ENCODE data around the gene BTN1A1.

DNA sequence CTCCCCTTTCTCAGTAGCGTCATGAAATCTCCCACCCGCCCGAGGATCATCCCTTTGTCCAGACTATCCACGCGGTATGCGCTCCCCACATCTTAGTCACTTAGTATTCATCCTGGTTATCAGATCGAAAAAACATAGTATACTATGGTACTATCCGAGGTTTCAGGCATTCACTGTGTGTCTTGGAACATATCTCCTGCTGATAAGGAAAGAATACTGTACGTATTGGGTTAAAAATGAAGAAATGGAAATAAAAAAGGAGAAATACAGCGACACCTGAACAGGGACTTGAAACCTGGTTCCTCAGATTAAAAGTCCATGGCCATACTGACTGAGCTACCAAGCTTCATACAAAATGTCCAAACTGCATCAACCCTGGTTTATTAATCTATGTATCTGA is 52.1 kb downstream of the BTN1A1 start:
- TF ChIP-seq, protein P1, sequence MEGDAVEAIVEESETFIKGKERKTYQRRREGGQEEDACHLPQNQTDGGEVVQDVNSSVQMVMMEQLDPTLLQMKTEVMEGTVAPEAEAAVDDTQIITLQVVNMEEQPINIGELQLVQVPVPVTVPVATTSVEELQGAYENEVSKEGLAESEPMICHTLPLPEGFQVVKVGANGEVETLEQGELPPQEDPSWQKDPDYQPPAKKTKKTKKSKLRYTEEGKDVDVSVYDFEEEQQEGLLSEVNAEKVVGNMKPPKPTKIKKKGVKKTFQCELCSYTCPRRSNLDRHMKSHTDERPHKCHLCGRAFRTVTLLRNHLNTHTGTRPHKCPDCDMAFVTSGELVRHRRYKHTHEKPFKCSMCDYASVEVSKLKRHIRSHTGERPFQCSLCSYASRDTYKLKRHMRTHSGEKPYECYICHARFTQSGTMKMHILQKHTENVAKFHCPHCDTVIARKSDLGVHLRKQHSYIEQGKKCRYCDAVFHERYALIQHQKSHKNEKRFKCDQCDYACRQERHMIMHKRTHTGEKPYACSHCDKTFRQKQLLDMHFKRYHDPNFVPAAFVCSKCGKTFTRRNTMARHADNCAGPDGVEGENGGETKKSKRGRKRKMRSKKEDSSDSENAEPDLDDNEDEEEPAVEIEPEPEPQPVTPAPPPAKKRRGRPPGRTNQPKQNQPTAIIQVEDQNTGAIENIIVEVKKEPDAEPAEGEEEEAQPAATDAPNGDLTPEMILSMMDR (IDR thresholded peaks at IDR 0.05), result no peak
- TF ChIP-seq KDM1A (IDR thresholded peaks at IDR 0.05; ENCODE audit: low read depth) (no peak), POLR2A (IDR thresholded peaks at IDR 0.05; ENCODE audit: low read length) (no peak), SMC3 (IDR thresholded peaks at IDR 0.05) (no peak), ZFP36 (IDR thresholded peaks at IDR 0.05; ENCODE audit: borderline replicate concordance, partially characterized antibody) (no peak), RFX5 (IDR thresholded peaks at IDR 0.05) (no peak), RNF2 (IDR thresholded peaks at IDR 0.05; ENCODE audit: borderline replicate concordance, low read depth) (no peak), CBX8 (IDR thresholded peaks at IDR 0.05) (no peak)
- TF ChIP-seq, protein P2, sequence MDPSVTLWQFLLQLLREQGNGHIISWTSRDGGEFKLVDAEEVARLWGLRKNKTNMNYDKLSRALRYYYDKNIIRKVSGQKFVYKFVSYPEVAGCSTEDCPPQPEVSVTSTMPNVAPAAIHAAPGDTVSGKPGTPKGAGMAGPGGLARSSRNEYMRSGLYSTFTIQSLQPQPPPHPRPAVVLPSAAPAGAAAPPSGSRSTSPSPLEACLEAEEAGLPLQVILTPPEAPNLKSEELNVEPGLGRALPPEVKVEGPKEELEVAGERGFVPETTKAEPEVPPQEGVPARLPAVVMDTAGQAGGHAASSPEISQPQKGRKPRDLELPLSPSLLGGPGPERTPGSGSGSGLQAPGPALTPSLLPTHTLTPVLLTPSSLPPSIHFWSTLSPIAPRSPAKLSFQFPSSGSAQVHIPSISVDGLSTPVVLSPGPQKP (IDR thresholded peaks at IDR 0.05; ENCODE audit: low read depth, low read length), result no peak
- TF ChIP-seq, protein P3, sequence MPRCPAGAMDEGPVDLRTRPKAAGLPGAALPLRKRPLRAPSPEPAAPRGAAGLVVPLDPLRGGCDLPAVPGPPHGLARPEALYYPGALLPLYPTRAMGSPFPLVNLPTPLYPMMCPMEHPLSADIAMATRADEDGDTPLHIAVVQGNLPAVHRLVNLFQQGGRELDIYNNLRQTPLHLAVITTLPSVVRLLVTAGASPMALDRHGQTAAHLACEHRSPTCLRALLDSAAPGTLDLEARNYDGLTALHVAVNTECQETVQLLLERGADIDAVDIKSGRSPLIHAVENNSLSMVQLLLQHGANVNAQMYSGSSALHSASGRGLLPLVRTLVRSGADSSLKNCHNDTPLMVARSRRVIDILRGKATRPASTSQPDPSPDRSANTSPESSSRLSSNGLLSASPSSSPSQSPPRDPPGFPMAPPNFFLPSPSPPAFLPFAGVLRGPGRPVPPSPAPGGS (IDR thresholded peaks at IDR 0.05), result no peak
